ENCODE measurements around the gene B2M.

The B2M gene

DNA sequence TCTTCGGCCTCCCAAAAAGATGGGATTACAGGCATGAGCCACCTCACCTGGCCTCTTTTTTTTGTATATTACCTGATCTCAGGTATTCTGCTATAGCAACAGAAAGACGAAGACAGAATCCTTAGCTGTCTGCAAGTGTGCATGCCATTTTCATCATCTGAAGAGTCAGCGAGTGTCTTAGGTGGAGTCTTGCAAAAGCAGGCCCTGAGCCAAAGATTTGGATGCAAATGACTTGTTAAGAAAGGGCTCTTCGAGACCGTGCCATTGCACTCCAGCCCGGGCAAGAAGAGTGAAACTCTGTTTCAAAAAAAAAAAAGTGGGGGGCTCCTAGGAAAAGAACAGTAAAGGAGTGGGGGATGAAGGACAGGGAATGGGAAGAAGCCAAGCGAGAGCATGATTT lies 14.8 kb downstream of the B2M start:
- TF ChIP-seq NFIC (IDR thresholded peaks at IDR 0.05) (no peak), FOXM1 (IDR thresholded peaks at IDR 0.05; ENCODE audit: borderline replicate concordance, low read depth) (no peak), EP300 (IDR thresholded peaks at IDR 0.05; ENCODE audit: borderline replicate concordance) (no peak), CEBPB (IDR thresholded peaks at IDR 0.05) (no peak), TEAD4 (IDR thresholded peaks at IDR 0.05) (no peak), RAD21 (IDR thresholded peaks at IDR 0.05; ENCODE audit: low read depth) (no peak), EGR1 (IDR thresholded peaks at IDR 0.05) (no peak), TCF12 (IDR thresholded peaks at IDR 0.05; ENCODE audit: low read depth) (no peak), TAF1 (IDR thresholded peaks at IDR 0.05; ENCODE audit: low read depth) (no peak), YY1 (IDR thresholded peaks at IDR 0.05; ENCODE audit: low read depth) (no peak), CREB1 (IDR thresholded peaks at IDR 0.05; ENCODE audit: low read depth) (no peak), ZBTB7A (IDR thresholded peaks at IDR 0.05; ENCODE audit: low read depth) (no peak)
- TF ChIP-seq, protein P1, sequence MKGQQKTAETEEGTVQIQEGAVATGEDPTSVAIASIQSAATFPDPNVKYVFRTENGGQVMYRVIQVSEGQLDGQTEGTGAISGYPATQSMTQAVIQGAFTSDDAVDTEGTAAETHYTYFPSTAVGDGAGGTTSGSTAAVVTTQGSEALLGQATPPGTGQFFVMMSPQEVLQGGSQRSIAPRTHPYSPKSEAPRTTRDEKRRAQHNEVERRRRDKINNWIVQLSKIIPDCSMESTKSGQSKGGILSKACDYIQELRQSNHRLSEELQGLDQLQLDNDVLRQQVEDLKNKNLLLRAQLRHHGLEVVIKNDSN (IDR thresholded peaks at IDR 0.05): no peak
- TF ChIP-seq, protein P2, sequence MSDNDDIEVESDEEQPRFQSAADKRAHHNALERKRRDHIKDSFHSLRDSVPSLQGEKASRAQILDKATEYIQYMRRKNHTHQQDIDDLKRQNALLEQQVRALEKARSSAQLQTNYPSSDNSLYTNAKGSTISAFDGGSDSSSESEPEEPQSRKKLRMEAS (IDR thresholded peaks at IDR 0.05): no peak
- TF ChIP-seq, protein P3, sequence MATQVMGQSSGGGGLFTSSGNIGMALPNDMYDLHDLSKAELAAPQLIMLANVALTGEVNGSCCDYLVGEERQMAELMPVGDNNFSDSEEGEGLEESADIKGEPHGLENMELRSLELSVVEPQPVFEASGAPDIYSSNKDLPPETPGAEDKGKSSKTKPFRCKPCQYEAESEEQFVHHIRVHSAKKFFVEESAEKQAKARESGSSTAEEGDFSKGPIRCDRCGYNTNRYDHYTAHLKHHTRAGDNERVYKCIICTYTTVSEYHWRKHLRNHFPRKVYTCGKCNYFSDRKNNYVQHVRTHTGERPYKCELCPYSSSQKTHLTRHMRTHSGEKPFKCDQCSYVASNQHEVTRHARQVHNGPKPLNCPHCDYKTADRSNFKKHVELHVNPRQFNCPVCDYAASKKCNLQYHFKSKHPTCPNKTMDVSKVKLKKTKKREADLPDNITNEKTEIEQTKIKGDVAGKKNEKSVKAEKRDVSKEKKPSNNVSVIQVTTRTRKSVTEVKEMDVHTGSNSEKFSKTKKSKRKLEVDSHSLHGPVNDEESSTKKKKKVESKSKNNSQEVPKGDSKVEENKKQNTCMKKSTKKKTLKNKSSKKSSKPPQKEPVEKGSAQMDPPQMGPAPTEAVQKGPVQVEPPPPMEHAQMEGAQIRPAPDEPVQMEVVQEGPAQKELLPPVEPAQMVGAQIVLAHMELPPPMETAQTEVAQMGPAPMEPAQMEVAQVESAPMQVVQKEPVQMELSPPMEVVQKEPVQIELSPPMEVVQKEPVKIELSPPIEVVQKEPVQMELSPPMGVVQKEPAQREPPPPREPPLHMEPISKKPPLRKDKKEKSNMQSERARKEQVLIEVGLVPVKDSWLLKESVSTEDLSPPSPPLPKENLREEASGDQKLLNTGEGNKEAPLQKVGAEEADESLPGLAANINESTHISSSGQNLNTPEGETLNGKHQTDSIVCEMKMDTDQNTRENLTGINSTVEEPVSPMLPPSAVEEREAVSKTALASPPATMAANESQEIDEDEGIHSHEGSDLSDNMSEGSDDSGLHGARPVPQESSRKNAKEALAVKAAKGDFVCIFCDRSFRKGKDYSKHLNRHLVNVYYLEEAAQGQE (IDR thresholded peaks at IDR 0.05; ENCODE audit: low read depth): no peak

DNA sequence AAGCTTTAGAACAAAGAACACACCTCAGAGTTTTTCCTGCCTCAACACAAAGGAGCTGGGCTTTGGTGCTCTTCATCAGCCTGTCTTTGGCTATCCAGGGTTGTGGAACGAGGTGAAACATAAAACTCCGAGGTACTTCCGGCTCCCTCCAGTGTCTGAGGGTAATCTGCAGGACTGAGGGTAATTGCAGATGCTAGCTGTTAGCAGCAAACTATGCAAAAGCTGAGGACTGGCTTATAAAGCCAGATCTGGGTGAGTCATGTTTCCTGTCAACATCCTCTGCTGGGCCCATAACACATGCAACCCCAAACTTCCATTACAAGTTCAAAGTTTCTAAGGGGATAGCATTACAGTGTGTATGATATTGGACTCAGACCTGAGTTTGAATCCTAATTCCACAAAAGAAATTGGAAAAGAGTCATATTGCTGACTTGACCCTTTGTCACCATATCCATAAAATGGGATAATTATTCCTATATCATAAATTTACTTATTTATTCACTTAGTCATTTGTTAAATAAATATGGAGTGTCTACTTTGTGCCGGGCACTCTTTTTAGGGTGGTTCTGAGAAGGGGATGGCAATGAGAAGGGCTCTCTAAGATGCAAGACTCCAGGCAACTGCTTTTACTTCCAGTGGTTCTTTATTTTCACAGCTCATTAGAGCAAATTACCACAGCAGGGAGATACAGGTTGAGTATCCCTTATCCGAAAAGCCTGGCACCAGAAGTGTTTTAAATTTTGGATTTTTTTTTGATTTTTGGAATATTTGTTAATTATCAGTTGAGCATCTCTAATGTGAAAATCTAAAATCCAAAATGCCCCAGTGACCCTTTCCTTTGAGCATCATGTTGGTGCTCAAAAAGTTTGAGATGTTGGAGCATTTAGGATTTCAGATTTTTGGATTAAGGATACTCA lies 15.5 kb downstream of the B2M start:
- TF ChIP-seq, protein P2 (IDR thresholded peaks at IDR 0.05): no peak
- TF ChIP-seq EGR1 (IDR thresholded peaks at IDR 0.05) (no peak), CREB1 (IDR thresholded peaks at IDR 0.05; ENCODE audit: low read depth) (no peak), TEAD4 (IDR thresholded peaks at IDR 0.05) (no peak), FOXM1 (IDR thresholded peaks at IDR 0.05; ENCODE audit: borderline replicate concordance, low read depth) (no peak), TAF1 (IDR thresholded peaks at IDR 0.05; ENCODE audit: low read depth) (no peak), ZBTB7A (IDR thresholded peaks at IDR 0.05; ENCODE audit: low read depth) (no peak), CEBPB (IDR thresholded peaks at IDR 0.05) (no peak), EP300 (IDR thresholded peaks at IDR 0.05; ENCODE audit: borderline replicate concordance) (no peak), RAD21 (IDR thresholded peaks at IDR 0.05; ENCODE audit: low read depth) (no peak)
- TF ChIP-seq, protein P1 (IDR thresholded peaks at IDR 0.05): no peak
- TF ChIP-seq, protein P3 (IDR thresholded peaks at IDR 0.05; ENCODE audit: low read depth): no peak

DNA sequence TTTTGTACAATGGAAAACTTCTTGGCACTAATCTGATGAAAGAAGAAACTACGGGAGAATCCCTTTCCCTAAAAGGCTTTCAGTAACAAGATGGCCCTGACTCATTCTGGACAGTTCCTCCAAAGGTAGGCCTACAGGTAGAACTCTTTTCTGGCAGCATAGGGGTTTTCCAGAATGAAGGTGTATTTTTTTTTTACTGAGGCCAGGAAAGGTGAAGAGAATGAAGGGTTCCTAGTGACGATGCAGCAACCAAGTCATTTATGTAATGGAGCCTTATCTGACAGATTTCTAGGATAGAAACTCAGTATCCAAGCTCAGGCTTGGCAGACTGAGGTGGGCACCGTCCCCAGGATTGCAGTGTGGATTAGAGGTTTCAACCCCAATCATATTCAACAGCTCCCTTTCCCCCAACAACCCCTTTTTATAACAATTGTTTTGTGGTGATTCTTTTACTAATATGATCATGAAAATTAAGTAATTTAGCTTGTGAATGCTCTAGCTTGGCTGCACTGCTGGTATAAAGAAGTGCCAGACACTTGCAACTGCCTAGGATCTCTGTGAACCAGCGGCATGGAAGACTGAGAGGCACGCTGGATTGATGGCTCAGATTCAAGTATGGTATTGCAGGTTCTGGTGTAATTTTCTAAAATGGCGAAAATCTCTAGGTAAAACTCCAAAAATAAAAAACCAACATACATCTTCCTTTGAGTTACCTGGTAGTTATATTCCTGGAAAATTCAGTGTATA lies 16.3 kb downstream of the B2M start:
- TF ChIP-seq, protein P3 (IDR thresholded peaks at IDR 0.05; ENCODE audit: low read depth): no peak
- TF ChIP-seq EGR1 (IDR thresholded peaks at IDR 0.05) (no peak), CEBPB (IDR thresholded peaks at IDR 0.05) (no peak), TCF12 (IDR thresholded peaks at IDR 0.05; ENCODE audit: low read depth) (no peak), YY1 (IDR thresholded peaks at IDR 0.05; ENCODE audit: low read depth) (no peak), TAF1 (IDR thresholded peaks at IDR 0.05; ENCODE audit: low read depth) (no peak), NFIC (IDR thresholded peaks at IDR 0.05) (no peak), TEAD4 (IDR thresholded peaks at IDR 0.05) (no peak), RAD21 (IDR thresholded peaks at IDR 0.05; ENCODE audit: low read depth) (no peak), FOXM1 (IDR thresholded peaks at IDR 0.05; ENCODE audit: borderline replicate concordance, low read depth) (no peak), EP300 (IDR thresholded peaks at IDR 0.05; ENCODE audit: borderline replicate concordance) (no peak), ZBTB7A (IDR thresholded peaks at IDR 0.05; ENCODE audit: low read depth) (no peak), CREB1 (IDR thresholded peaks at IDR 0.05; ENCODE audit: low read depth) (no peak)
- TF ChIP-seq, protein P1 (IDR thresholded peaks at IDR 0.05): no peak
- TF ChIP-seq, protein P2 (IDR thresholded peaks at IDR 0.05): no peak

Data from Ishikawa (cell line).